ENCODE results near the gene TAC4.

The TAC4 gene, protein sequence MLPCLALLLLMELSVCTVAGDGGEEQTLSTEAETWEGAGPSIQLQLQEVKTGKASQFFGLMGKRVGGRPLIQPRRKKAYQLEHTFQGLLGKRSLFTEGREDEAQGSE

GRCh38 chr17:49848019-49848473 lies at the start of gene TAC4:
Gene TAC4, minus strand, starts transcription at chr17:49848069. Its CDS starts 52 bp downstream, at chr17:49848017.
- DNase-seq (ENCODE audit: low spot score): no peak

DNA sequence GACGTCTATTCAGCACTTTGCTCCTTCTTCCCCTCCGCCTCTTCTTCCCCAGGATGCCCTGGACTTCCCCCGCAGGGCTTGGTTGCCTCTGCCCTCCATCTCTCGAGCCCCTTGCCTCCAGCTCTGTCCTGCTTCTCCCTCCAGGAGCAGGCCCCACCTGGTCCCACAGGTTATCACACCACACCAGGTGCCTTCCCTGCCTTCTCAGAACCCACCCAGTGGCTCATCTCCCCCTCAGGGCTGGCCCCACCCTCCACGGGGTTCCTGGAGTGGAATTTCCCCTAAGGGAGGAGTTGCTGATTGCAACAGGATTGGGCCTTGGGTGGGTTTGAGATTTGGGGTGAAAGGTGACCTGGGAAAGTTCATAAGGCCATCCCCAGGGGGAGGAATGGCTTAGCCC lies 49.0 kb upstream of the TAC4 start:
- no peak for DNase-seq (ENCODE audit: low spot score)

- no peak for DNase-seq (ENCODE audit: low spot score)
These were observed 48.4 kb upstream of the TAC4 start for GRCh38 chr17:49896222-49896621.

DNA sequence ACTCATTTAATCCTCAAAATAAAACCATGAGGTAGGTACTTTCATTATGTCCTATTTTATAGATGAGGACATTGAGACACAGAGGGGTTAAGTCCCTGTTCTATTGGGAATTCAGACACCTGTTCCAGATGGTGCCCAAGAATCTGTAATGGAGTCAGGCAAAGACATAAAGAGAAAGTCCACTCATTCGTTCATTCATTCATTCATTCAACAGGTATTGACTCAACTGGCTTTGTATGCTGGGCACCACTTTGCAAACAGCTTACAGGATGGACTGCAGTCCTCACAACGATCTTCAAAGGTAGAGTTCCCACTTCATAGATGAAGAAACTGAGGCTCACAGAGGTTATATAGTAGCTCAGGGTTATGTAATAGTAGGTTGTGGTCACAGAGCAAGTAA lies 47.9 kb upstream of the TAC4 start:
- no peak for DNase-seq (ENCODE audit: low spot score)

DNA sequence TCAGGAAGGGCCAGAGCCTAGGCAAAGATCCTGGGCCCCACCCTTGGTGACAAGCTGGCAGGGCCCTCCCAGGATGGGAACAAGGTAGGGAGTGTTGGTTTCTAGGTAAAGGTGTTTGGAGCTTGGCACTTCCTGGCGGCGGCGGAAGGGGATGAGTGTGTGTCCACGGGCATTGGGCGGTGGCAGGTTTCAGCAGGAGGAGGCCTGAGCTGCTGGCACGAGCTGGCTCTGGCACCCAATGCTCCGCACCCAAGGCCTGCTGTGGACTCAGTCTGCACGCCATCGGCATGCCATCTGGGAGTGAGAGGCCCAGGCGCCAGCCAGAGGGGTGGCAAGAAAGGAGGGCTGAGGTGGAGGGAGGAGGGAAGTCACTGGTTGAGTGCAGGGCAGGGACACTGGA lies 46.9 kb upstream of the TAC4 start:
- DNase-seq (ENCODE audit: low spot score): no peak

- DNase-seq (ENCODE audit: low spot score): no peak
These were observed 44.0 kb upstream of the TAC4 start for GRCh38 chr17:49891694-49892389.

DNA sequence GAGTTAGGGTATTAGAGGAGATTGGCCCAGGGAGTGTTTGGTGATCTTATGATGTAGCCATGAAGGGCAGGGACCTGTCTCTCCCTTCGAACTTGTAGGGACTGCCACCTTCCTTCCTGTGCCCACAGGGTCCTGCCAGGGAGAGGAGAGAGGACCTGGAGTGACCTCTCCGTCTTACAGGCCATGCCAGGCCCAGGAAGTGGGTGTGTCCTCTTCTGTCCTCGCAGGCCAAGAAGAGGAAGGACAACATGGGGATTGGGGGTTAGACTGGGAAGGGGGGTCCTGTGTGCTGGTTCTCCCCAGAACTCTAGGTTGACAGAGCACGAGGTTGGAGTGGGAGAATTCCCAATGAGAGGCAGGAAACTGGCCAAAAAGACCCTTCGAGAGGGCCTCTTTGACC lies 43.4 kb upstream of the TAC4 start:
- DNase-seq (ENCODE audit: low spot score): no peak

DNA sequence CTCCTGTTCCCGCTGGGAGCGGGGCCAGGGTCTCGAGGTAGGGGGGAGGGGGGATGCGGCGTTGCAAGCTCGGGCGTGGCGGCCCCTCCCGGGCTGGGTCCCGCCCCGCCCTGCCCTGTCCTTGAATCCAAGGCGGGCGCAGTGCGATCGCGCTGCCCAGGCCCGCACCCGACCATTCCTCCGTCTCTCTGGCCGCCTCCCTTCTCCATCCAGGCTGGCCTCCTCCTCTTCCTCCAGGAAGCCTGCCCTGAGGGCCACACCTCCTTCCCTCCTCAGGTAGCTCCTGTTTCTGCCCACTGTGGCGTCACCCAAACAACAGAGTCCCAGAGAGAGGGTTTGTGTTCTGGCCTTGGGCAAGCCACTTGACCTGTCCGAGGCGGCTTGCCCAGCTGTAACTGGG lies 43.0 kb upstream of the TAC4 start:
- DNase-seq (ENCODE audit: low spot score): no peak

DNA sequence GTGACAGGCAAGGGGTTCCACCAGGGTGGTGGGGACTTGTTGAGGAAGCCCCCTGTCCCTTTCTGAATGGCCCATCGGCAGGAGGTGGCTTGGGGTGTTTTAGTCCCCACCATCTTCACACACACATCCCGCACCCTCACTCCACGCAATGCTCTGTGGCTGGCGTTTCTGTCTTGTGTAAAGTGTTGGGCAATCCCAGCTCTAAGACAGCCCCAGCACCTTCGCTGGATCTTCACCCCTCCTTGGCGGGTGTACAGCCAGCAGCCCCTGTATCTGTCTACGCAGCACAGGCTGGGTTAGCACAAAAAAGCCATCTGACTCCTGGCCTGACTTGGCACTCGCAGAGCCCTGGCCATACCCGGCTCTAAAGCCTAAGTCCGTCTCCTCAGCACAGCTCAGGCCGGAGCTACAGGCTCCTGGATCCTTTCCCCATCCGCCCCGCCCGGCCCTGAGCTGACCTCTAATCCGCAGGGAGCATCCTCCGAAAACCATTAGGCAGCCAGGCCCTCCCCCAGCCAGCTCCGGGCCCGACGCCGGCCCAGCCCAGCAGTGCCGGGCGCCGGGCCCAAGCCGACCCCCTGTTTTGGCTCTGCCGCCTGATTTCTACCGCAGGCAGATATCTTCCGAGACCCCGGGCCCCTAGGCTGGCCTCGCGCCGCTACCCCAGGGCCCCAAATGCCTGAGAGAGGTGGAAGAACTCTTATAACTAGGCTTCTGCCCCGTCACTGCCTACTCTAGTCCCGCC lies 42.4 kb upstream of the TAC4 start:
- DNase-seq (ENCODE audit: low spot score): peak; percentile 49

GRCh38 chr17:49889500-49889899 lies 41.6 kb upstream of the TAC4 start:
- no peak for DNase-seq (ENCODE audit: low spot score)

- DNase-seq (ENCODE audit: low spot score): no peak
These were observed 40.0 kb upstream of the TAC4 start for GRCh38 chr17:49887744-49888360.

DNA sequence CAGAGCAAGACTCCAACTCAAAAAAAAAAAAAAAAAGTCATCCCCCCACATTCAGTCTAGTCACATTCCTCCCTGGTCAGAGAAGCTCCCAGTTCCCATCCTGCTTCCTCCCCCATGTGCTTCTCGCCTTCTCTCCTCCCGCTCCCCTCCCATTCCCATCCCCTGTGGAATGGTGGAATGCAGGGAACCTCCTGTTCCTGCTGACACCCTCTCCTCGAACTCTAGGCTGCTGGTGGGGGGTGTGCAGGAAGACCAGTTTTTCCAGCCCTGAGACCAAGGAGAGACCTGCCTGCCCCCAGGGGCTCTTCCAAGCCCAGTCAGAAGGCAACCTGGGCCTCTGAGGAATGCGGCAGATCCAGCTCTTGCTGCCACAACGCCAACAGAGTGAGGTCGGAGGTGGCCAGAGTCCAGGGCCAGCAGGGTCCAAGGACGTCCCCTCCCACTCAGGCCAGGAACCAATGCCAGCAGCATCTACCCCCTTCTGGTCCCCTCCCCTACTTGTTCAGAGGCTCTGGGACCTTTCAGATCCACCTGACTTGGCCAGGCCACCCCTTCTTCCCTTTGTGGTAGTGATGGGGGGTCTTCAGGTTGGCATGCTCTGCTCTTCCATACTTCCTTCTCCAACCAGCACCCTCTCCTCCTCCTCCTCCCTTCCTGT lies 39.3 kb upstream of the TAC4 start:
- no peak for DNase-seq (ENCODE audit: low spot score)

- DNase-seq (ENCODE audit: low spot score): no peak
These were observed 38.2 kb upstream of the TAC4 start for GRCh38 chr17:49886036-49886435.

- no peak for DNase-seq (ENCODE audit: low spot score)
These were observed 34.6 kb upstream of the TAC4 start for GRCh38 chr17:49882434-49882833.

- DNase-seq (ENCODE audit: low spot score): no peak
These were observed 33.2 kb upstream of the TAC4 start for GRCh38 chr17:49881054-49881402.

- DNase-seq (ENCODE audit: low spot score): peak; percentile 96
These were observed 32.6 kb upstream of the TAC4 start for GRCh38 chr17:49880291-49881053.

GRCh38 chr17:49878931-49879904 lies 31.3 kb upstream of the TAC4 start:
- no peak for DNase-seq (ENCODE audit: low spot score)

GRCh38 chr17:49875685-49876084 lies 27.8 kb upstream of the TAC4 start:
- DNase-seq (ENCODE audit: low spot score): no peak

DNA sequence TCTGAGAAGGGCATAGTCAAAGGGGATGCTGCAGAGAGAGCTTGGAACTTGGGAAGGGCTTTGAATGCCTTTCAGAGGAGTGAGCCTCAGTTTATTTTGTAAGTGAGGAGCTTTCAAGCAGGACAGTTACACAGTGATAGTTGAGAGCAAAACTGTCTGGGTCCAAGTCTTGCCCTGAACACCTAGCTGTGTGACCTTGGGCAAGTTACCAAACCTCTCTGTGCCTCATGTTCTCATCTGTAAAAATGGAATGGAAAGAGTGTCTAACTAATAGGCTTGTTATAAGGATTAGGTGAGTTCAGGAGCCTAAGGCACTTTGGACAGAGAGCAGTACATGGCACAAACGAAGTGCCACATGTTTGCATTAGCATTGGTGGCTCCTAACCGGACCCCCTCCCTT lies 27.0 kb upstream of the TAC4 start:
- no peak for DNase-seq (ENCODE audit: low spot score)

GRCh38 chr17:49873926-49874325 lies 26.1 kb upstream of the TAC4 start:
- no peak for DNase-seq (ENCODE audit: low spot score)

- DNase-seq (ENCODE audit: low spot score): no peak
These were observed 25.6 kb upstream of the TAC4 start for GRCh38 chr17:49873466-49873865.

Data from AG20443 (cell line).